Activated CD4-positive, alpha-beta memory T cell treated with anti-CD3 and anti-CD28 coated beads, Interleukin-2, amount 10 ng/mL, durations not matched to agents 7 days and 5 days (primary cell): ENCODE data around the gene CCL20. TPM values are rescaled to one million over a fixed set of nuclear protein-coding genes. Genes with fewer than 3 reads are reported as not detected.
A peak's percentile ranks its signal among the peaks of the same experiment; 100 is the strongest.

Experiments
- CTCF ChIA-PET: fragments of 350-600 bp; sonication (Branson Sonifier 250); formaldehyde crosslinking; loops from one replicate; lab custom pipeline; 2021; ENCODE audit warnings: antibody characterized with exemption, inconsistent platforms; lab: Charles Lee
- POLR2A ChIA-PET: fragments of 350-600 bp; sonication (Branson Sonifier 250); formaldehyde crosslinking; loops from one replicate; lab custom pipeline; 2021; ENCODE audit warnings: antibody characterized with exemption; lab: Charles Lee
- DNase-seq: peaks from one replicate; pipeline ENCODE4 v3.0.0-alpha.2; 2020
- H3K27ac Mint-ChIP-seq: one replicate; pipeline ENCODE4 v1.8.0; 2021; ENCODE audit warnings: mild to moderate bottlenecking, mixed read lengths
- H3K27me3 Mint-ChIP-seq: one replicate; pipeline ENCODE4 v1.8.0; 2021; ENCODE audit warnings: mixed read lengths
- H3K36me3 Mint-ChIP-seq: one replicate; pipeline ENCODE4 v1.8.0; 2021; ENCODE audit warnings: low read depth, mixed read lengths
- H3K4me1 Mint-ChIP-seq: one replicate; pipeline ENCODE4 v1.8.0; 2021; ENCODE audit warnings: mixed read lengths
- H3K4me3 Mint-ChIP-seq: one replicate; pipeline ENCODE4 v1.8.0; 2021; ENCODE audit warnings: mild to moderate bottlenecking, mixed read lengths
- H3K9me3 Mint-ChIP-seq: one replicate; pipeline ENCODE4 v1.8.0; 2021; ENCODE audit warnings: mixed read lengths
- total RNA-seq, 2 experiments: library from RNA; stranded (reverse); gene quantifications; one replicate each; pipeline ENCODE4 v1.2.3, GENCODE V29; 2021

The CCL20 gene
- total RNA-seq, 2 experiments from 2014 or later: 3.6 to 4.7 TPM

DNA sequence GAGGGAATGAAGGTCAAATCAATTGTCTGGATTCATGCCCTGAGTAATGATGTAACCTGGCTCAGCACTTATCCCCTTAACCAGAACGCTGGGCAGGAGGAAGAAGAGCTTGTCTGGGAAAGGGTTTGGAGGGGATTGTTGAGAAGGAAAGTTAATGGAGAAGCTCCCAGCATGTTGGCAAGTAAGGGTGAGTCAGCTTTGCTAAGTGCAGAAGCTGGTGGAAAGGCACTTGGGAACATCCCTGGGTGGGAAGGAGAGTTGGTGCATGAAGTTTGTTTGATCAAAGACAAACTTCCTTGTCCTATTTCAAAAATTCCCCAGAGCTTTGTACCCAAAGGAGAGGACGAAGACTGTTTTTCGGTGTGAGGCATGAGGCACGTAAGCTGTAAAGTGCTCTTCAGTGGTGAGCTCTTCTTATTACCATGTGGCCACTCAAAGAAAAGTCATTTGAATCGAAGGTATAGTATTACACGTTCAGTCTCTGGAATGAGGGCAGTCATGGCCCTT is 40.2 kb downstream of the CCL20 start:
- Mint-ChIP-seq H3K27me3 (no peaks in the 10 kb centered on the region), H3K27ac (no peak overlapping the region), H3K9me3 (no peaks in the 10 kb centered on the region), H3K4me3 (no peak overlapping the region), H3K36me3 (no peaks in the 10 kb centered on the region), H3K4me1 (peaks cover 10% of the 10 kb centered on the region)
- POLR2A ChIA-PET: no interaction called here
- CTCF ChIA-PET: interaction anchor here (1.6 kb wide), 1 partner anchor 9 kb away, joined by 7 read pairs; no protein-coding TSS in a partner anchor
- DNase-seq: no peak

DNA sequence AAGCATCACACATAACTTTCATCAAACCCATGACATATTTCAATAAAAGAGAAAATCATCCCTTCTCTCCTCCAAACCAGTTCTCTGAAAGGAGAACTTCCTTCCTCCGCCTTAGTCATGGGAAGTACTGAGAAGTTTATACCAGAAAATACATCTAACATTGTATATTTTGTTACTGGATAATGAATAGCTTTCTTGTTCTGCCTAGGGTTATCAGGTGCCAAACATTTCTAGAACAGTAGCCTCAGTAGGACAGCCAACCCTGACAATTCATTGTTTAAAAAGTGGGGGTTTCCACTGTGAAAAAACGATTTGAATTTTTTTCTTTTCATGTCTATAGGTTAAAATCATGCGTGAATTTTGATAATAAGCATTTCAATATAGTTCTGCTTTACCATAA is 41.8 kb downstream of the CCL20 start:
- ChIA-PET POLR2A (no interaction called here), CTCF (no interaction called here)
- Mint-ChIP-seq H3K36me3 (no peaks in the 10 kb centered on the region), H3K9me3 (no peaks in the 10 kb centered on the region), H3K27me3 (no peaks in the 10 kb centered on the region), H3K4me3 (no peak overlapping the region), H3K4me1 (peaks cover 2% of the 10 kb centered on the region), H3K27ac (no peak overlapping the region)
- no peak for DNase-seq

DNA sequence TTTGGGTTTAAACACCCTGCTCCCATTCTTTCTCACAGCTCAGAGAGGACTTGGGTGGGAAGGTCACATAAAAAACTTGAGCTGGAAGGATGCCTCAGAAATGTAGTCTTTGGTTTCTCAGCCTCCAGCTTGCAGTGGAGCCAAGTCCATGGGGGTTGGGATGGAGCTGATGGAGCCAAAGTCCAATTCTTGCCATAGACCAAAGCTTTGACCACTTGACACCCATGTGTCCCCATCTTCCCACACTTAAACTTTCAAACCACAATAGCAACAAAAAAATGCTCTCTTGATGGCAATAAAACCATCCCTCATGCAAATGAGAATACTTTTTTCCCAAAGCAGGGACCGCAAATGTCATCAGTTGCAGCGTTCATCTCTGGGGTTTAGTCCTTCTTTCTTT is 43.1 kb downstream of the CCL20 start:
- no peak for DNase-seq
- POLR2A ChIA-PET: no interaction called here
- Mint-ChIP-seq H3K36me3 (no peaks in the 10 kb centered on the region), H3K9me3 (no peaks in the 10 kb centered on the region), H3K4me1 (no peaks in the 10 kb centered on the region), H3K27me3 (no peaks in the 10 kb centered on the region), H3K4me3 (no peak overlapping the region), H3K27ac (no peak overlapping the region)
- CTCF ChIA-PET: interaction anchor here (1.5 kb wide), 1 partner anchor 198 kb away, joined by 3 read pairs; no protein-coding TSS in a partner anchor

DNA sequence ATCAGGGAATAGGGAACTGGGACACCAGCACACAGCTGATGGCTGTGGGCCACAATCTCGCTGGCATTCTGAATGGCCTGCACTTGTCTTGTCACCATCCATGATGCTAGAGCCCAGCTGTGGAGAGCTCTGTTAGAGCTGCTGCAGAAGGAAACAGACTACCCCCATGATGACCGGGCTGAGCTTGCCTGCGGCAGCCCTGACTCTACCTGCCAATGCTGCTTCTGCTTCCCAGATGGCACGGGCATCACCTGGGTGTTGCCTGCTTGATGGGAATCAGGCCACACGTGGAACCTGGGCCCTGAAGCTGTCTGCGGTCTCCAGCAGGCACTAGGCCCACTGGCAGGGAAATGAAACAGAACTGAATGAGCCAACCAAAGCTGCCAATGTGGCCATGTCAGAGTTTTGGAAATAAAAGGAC is 46.6 kb downstream of the CCL20 start:
- no peaks in the 10 kb centered on the region for H3K27me3 Mint-ChIP-seq
- H3K36me3 Mint-ChIP-seq: no peaks in the 10 kb centered on the region
- no peak for DNase-seq
- H3K9me3 Mint-ChIP-seq: no peaks in the 10 kb centered on the region
- H3K4me3 Mint-ChIP-seq: no peak overlapping the region
- no peak overlapping the region for H3K27ac Mint-ChIP-seq
- CTCF ChIA-PET: interaction anchor here (1.2 to 4.3 kb wide), 8 partner anchors 13 to 202 kb away, joined by 3 to 39 read pairs (median 4); no protein-coding TSS in a partner anchor
- H3K4me1 Mint-ChIP-seq: no peaks in the 10 kb centered on the region
- POLR2A ChIA-PET: no interaction called here

DNA sequence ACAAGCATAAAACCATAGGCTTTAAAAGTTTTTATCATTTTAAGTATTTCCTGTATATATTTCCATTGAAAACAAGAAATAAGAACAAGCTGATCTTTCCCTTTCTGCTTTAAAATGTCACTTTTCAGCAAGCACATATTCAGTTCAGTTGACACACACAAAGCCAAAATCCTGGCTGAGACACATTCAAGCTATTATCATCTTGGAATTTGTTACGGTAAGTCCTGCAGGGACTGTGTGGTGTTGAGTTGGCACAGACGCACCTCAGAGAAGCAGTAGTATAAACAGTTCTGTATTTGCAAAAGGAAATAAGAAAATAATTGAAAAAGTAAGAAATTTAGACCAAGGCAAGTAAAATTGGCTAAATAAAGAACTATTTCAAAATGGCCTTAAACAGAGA is 47.4 kb downstream of the CCL20 start:
- DNase-seq: no peak
- Mint-ChIP-seq H3K4me3 (no peak overlapping the region), H3K9me3 (no peaks in the 10 kb centered on the region), H3K27me3 (no peaks in the 10 kb centered on the region), H3K27ac (no peak overlapping the region), H3K36me3 (no peaks in the 10 kb centered on the region), H3K4me1 (no peaks in the 10 kb centered on the region)
- POLR2A ChIA-PET: no interaction called here
- CTCF ChIA-PET: interaction anchor here (0.6 to 4.3 kb wide), 10 partner anchors 12 to 641 kb away, joined by 3 to 39 read pairs (median 4); no protein-coding TSS in a partner anchor

DNA sequence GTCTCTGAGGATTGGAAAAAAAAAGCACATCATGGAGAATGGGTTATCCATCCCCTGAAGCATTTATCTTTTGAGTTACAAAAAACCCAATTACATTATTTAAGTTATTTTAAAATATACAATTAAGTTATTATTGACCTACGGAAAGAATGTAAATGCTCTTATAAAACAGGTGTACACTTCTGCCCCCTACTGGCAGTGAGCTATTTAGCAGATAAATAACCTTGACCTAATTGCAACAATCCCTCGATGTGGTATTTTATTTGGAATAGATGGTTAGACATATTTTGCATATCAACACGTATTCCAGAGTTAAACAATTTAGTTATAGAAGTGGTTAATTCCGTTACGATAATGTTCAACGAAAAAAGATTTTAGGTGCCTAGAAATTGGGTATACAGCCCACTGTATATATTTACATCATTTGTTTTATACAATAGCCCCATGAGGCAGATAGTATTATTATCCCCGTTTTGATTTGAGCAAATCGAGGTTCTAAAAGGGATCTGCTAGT is 48.6 kb downstream of the CCL20 start:
- H3K27me3 Mint-ChIP-seq: no peaks in the 10 kb centered on the region
- H3K4me3 Mint-ChIP-seq: no peak overlapping the region
- POLR2A ChIA-PET: no interaction called here
- CTCF ChIA-PET: interaction anchor here (1.0 to 4.3 kb wide), 16 partner anchors 8 to 204 kb away, joined by 4 to 39 read pairs (median 5); partner anchors contain the start of gene DAW1
- H3K4me1 Mint-ChIP-seq: no peaks in the 10 kb centered on the region
- DNase-seq: peak; percentile 25
- no peaks in the 10 kb centered on the region for H3K9me3 Mint-ChIP-seq
- H3K27ac Mint-ChIP-seq: no peak overlapping the region
- H3K36me3 Mint-ChIP-seq: no peaks in the 10 kb centered on the region

DNA sequence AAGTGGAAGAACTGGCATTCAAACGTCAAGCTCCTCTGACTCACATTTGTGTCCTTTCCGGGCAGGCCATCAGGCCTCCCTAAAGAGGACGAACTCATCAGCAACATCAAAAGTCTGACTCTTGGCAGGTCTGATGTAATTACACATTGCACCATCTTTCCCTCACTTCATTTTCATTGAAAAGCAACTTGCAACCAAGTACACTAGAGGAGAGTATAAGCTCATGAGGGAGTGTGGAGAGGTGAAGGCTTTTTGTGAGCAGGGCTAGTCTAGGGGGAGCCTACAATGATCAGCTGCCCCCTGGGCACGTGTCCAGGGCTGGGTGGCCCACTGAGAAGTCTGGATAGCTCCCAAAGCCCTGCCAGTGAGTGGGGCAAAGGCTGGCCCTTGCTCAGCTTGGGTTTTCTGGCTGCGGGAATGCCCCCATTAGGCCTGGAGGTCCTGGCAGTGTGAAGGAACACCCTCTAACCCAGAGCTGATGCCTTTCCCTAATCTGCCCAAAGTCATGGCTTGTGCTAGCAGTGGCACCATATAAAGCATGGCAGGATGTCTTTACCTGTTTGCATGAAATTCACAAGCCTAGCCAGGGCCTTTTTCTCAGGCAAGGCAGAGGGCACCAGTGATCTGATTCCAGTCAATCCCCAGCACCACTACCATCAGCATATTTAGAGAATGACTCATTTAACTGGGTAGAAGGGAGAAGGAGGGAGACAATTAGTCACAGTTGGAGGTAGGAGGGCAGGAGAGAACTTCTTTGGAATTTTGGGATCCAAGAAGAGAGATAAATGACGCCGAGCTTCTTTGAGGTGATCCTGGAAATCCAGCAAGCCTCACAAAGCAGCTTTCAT is 49.3 kb downstream of the CCL20 start:
- Mint-ChIP-seq H3K9me3 (no peaks in the 10 kb centered on the region), H3K36me3 (no peaks in the 10 kb centered on the region), H3K27me3 (no peaks in the 10 kb centered on the region), H3K4me1 (no peaks in the 10 kb centered on the region), H3K27ac (no peak overlapping the region), H3K4me3 (no peak overlapping the region)
- ChIA-PET POLR2A (no interaction called here), CTCF (interaction anchor here (1.0 to 4.3 kb wide), 14 partner anchors 8 to 205 kb away, joined by 4 to 39 read pairs (median 6); partner anchors contain the start of gene DAW1)
- DNase-seq: no peak

DNA sequence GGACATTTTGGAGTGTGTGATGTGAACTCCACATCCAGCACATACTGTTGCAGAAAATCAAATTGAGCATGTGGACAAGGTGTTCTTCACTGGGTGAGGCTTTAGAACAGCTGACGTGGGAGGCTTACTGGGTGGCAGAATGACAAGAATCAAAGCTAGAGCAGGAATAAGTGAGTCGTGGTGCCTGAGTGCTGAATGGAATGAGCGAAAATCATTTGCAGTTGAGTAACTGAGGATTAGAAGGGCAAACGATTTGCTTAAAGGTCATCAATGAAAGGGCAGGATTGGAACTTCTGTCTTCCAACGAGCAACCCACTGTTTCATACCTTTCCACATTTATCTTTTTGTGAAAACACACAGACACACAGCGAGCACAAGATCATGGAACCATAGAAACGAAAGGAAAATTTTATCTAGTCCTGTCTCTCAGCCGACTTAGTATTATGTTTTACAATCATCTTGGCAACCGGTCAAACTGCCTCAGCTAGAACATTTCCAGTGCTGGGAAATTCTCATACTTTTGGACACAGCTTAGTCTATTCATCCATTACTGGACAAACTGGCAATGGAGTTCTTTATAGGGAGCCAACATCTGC is 50.6 kb downstream of the CCL20 start:
- Mint-ChIP-seq H3K4me3 (no peak overlapping the region), H3K27ac (no peak overlapping the region), H3K36me3 (no peaks in the 10 kb centered on the region), H3K27me3 (no peaks in the 10 kb centered on the region), H3K9me3 (no peaks in the 10 kb centered on the region), H3K4me1 (no peaks in the 10 kb centered on the region)
- no peak for DNase-seq
- POLR2A ChIA-PET: no interaction called here
- CTCF ChIA-PET: interaction anchor here (1.8 kb wide), 1 partner anchor 98 kb away, joined by 4 read pairs; no protein-coding TSS in a partner anchor

DNA sequence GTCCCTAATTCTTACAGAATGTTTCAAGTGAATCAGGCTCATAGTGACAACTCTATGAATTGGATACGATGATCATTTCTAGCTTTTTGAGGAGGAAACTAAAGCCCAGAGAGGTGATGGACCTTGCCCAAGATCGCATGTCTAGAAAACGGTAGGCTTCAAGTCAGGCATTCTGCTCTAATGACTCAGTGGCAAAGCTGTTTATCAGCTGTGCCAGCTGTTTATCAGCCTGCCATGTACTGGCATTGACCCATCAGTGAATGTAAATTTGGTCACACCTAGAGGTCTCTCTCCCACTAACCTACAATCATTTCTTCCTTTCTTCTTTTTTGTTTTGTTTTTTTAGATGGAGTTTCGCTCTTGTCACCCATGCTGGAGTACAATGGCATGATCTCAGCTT is 51.6 kb downstream of the CCL20 start:
- POLR2A ChIA-PET: no interaction called here
- DNase-seq: no peak

More for the DNA sequence above, 51.6 kb downstream of the CCL20 start:
- H3K27ac Mint-ChIP-seq: no peak overlapping the region
- no peaks in the 10 kb centered on the region for H3K9me3 Mint-ChIP-seq
- CTCF ChIA-PET: interaction anchor here (1.8 kb wide), 1 partner anchor 99 kb away, joined by 4 read pairs; no protein-coding TSS in a partner anchor
- no peaks in the 10 kb centered on the region for H3K36me3 Mint-ChIP-seq
- no peaks in the 10 kb centered on the region for H3K4me1 Mint-ChIP-seq
- no peak overlapping the region for H3K4me3 Mint-ChIP-seq
- peaks cover 4% of the 10 kb centered on the region for H3K27me3 Mint-ChIP-seq

Other genes with a start within 250 kb of the CCL20 start
- gene SCYGR2, start 214.9 kb upstream of the CCL20 start, total RNA-seq: not detected
- gene SCYGR3, start 199.0 kb upstream of the CCL20 start, total RNA-seq: not detected
- gene SCYGR4, start 196.3 kb upstream of the CCL20 start, total RNA-seq: not detected
- gene SCYGR5, start 147.0 kb upstream of the CCL20 start, total RNA-seq: not detected
- not detected for gene SLC19A3, start 95.8 kb upstream of the CCL20 start, total RNA-seq
- gene SCYGR6, start 89.1 kb upstream of the CCL20 start, total RNA-seq: not detected
- gene SCYGR7, start 85.5 kb upstream of the CCL20 start, total RNA-seq: not detected
- gene SCYGR8, start 67.9 kb upstream of the CCL20 start, total RNA-seq: not detected
- not detected for gene DAW1, start 57.8 kb downstream of the CCL20 start, total RNA-seq